Suprapubic skin (tissue), 4 donors: ENCODE measurements around the gene GRIK4. TPM values are rescaled to one million over a fixed set of nuclear protein-coding genes. Genes with fewer than 3 reads are reported as not detected.
A peak's percentile ranks its signal among the peaks of the same experiment; 100 is the strongest.

ENCODE experiments used
- DNase-seq, 2 donors: peaks; one replicate each; pipeline ENCODE4 v3.0.0-alpha.2; 2019; ENCODE audit warnings: low spot score in 2 of 2
- H3K27ac ChIP-seq: fragments of 200-600 bp; sonication (generic); one replicate; pipeline ENCODE4 v1.5.1; 2019
- H3K27me3 ChIP-seq: fragments of 200-600 bp; sonication (generic); one replicate; pipeline ENCODE4 v1.5.1; 2019
- H3K36me3 ChIP-seq: fragments of 200-600 bp; sonication (generic); one replicate; pipeline ENCODE4 v1.5.1; 2019
- H3K4me1 ChIP-seq: fragments of 200-600 bp; sonication (generic); one replicate; pipeline ENCODE4 v1.5.1; 2019
- H3K4me3 ChIP-seq: fragments of 200-600 bp; sonication (generic); one replicate; pipeline ENCODE4 v1.5.1; 2019; ENCODE audit warnings: mild to moderate bottlenecking
- H3K9me3 ChIP-seq: fragments of 200-600 bp; sonication (generic); one replicate; pipeline ENCODE4 v1.5.1; 2019
- EP300 ChIP-seq: sonication (generic); formaldehyde crosslinking; IDR thresholded peaks from one replicate; pipeline ENCODE4 v1.6.1; 2017; ENCODE audit warnings: antibody characterized with exemption
- POLR2A ChIP-seq, 2 donors: fragments of 450-650 bp; IDR thresholded peaks; one replicate each; pipeline ENCODE4 v1.6.1; 2017; ENCODE audit warnings: antibody characterized with exemption in 2 of 2, mild to moderate bottlenecking in 2 of 2, moderate library complexity in 2 of 2
- POLR2AphosphoS5 ChIP-seq, 3 donors: sonication (generic); formaldehyde crosslinking; IDR thresholded peaks; one replicate each; pipeline ENCODE4 v1.6.1; 2017; ENCODE audit warnings: antibody characterized with exemption in 3 of 3
- WGBS: methylation state at CpG from one replicate; pipeline ENCODE4 v1.1.5; 2018; 5-methylcytosine and 5-hydroxymethylcytosine counted together
- total RNA-seq, 4 donors: library from RNA; depleted of rRNA; stranded (reverse); fragments of >200 nt; gene quantifications; one replicate each; pipeline ENCODE4 v1.1.0, GENCODE V29; 2016
- TF ChIP-seq, protein P1 (sequence below), 2 donors: fragments of 200-600 bp in 1 of 2; fragments of 450-650 bp in 1 of 2; sonication (generic) in 1 of 2; IDR thresholded peaks; one replicate each; pipeline ENCODE4 v1.5.1; 2016 to 2019; ENCODE audit warnings: antibody characterized with exemption in 2 of 2, mild to moderate bottlenecking in 1 of 2, moderate library complexity in 1 of 2

Gene GRIK4
- total RNA-seq, 4 donors from 2014 or later = 0.24 TPM; not detected in 3

DNA sequence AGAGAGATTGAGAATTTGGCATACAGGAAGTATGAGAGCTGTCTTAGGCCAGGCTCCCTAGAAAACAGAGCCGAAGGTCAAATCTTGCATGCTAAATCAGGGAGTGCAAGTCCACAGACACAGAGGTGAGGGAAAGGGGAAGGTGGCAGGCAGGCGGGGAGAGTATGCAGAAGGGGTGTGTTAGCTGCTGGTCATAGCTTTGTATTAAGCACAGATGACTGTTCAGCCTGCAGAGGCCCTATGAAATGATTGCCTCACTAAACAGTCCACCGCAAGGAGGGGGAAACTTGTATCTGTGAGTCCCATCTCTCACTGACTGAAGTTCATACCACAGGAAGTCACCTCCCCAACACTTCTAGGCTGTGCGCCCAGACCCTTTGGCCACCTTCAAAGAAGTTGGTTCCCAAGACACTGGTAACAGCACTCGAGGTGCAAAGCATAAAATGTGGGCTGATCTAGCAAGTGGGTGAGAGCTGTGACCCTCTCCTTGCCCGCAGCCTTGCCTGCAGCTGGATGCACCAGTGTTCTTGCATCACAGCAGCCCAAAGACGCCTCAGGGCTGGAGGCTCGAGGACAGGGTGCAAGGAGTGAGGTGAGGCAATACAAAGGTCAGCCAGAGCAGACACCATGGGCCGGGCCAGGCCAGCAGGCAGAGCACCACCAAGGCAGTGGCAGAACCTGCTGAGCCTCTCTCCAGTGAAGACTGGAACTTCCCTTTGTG, 397.1 kb downstream of the GRIK4 start:
- no peak for DNase-seq
- Histone ChIP-seq H3K27ac (no peak overlapping the region), H3K27me3 (peaks cover 21% of the 10 kb centered on the region), H3K4me3 (no peak overlapping the region), H3K4me1 (peaks cover 4% of the 10 kb centered on the region), H3K36me3 (no peaks in the 10 kb centered on the region), H3K9me3 (no peaks in the 10 kb centered on the region)
- 82% methylated on average over 5 of the region's 9 CpGs for WGBS
- TF ChIP-seq, protein P1, sequence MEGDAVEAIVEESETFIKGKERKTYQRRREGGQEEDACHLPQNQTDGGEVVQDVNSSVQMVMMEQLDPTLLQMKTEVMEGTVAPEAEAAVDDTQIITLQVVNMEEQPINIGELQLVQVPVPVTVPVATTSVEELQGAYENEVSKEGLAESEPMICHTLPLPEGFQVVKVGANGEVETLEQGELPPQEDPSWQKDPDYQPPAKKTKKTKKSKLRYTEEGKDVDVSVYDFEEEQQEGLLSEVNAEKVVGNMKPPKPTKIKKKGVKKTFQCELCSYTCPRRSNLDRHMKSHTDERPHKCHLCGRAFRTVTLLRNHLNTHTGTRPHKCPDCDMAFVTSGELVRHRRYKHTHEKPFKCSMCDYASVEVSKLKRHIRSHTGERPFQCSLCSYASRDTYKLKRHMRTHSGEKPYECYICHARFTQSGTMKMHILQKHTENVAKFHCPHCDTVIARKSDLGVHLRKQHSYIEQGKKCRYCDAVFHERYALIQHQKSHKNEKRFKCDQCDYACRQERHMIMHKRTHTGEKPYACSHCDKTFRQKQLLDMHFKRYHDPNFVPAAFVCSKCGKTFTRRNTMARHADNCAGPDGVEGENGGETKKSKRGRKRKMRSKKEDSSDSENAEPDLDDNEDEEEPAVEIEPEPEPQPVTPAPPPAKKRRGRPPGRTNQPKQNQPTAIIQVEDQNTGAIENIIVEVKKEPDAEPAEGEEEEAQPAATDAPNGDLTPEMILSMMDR (IDR thresholded peaks at IDR 0.05) = no peak

DNA sequence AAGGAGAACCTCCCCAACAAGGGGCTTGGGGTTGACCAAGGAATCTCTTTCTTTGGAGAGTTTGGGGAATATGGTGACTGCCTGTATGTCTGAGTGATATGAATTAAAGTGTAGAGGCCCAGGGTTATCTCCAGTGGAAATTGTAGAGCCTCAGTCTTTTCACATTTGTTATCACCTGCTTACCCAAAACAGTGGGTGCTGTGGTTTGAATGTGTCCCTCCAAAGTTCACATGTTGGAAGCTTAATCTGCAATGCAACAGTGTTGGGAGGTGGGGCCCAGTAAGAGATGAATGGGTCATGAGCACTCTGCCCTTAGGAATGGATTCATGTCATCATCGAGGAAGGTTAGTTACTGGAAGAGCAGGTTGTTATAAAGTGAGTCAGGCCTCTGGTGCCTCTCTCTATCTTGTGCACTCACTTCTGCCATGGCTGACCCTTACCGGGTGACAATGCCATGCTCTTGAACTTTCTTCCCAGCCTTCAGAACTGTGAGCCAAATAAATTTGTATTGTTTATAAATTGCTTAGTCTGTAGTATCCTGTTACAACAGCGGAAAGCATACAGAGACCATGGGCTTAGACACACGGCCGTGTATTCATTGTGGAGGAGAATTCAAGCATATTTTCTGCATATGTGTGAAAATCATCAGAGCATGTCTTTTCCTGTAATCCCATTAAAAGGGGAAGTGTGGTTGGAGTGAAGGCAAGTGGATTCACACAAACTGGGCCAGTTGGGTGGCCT, 398.3 kb downstream of the GRIK4 start:
- Histone ChIP-seq H3K36me3 (no peaks in the 10 kb centered on the region), H3K27me3 (peaks cover 16% of the 10 kb centered on the region), H3K4me3 (no peak overlapping the region), H3K4me1 (no peaks in the 10 kb centered on the region), H3K27ac (no peak overlapping the region), H3K9me3 (no peaks in the 10 kb centered on the region)
- DNase-seq = no peak
- WGBS = 83% methylated on average over 5 of the region's 5 CpGs
- TF ChIP-seq POLR2A (IDR thresholded peaks at IDR 0.05) = no peak
- TF ChIP-seq, protein P1 (IDR thresholded peaks at IDR 0.05) = no peak
- TF ChIP-seq EP300 = no peak

DNA sequence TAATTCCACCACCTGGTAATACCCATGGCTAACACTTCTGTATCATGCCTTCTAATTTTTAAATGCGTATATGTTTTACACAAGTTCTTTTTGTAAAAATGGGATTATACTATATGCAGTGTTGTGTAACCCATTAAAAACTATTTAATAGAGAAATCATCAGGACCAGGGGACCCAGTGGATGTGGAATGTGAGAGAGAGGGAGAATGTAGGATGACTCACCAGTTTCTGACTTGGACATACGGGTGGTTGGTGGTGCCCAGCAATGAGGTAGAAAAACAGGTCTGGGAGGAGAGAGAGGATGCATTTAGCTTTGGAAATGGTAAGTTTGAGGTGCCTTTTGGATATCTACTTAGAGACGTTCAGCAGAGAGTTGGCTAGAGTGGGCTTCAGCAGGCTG, 400.4 kb downstream of the GRIK4 start:
- TF ChIP-seq POLR2AphosphoS5 (IDR thresholded peaks at IDR 0.05) (no peak), EP300 (no peak), POLR2A (IDR thresholded peaks at IDR 0.05) (no peak)
- TF ChIP-seq, protein P1 (IDR thresholded peaks at IDR 0.05) = no peak
- Histone ChIP-seq H3K4me3 (no peak overlapping the region), H3K4me1 (no peaks in the 10 kb centered on the region), H3K36me3 (no peaks in the 10 kb centered on the region), H3K27me3 (peaks cover 25% of the 10 kb centered on the region), H3K9me3 (no peaks in the 10 kb centered on the region), H3K27ac (no peak overlapping the region)
- 66% methylated on average over 3 of the region's 3 CpGs for WGBS
- DNase-seq = no peak

DNA sequence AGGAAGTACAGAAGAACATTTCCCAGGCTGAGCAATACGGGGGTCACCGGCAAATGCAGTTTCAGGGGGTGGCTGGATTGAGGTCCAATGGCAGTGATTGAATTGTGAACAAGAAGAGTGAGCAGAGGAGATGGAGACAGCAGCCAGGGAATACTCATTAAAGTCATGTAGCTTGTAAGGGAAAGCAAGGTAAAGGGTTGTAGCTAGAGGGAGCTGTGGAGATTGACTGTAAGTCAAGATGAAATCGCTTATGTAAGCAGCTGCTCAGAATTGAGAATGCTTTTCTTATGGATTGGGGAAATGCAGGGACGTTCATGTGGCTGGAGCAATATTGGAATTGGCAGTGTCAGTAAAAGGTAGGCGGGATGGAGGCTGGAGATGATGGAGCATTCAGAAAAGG, 401.0 kb downstream of the GRIK4 start:
- Histone ChIP-seq H3K36me3 (no peaks in the 10 kb centered on the region), H3K4me3 (no peak overlapping the region), H3K9me3 (no peaks in the 10 kb centered on the region), H3K4me1 (no peaks in the 10 kb centered on the region), H3K27ac (no peak overlapping the region), H3K27me3 (peaks cover 25% of the 10 kb centered on the region)
- 47% methylated on average over 5 of the region's 5 CpGs for WGBS
- TF ChIP-seq, protein P1 (IDR thresholded peaks at IDR 0.05) = peak in 1 of 2 donors; percentile 22
- TF ChIP-seq EP300 (no peak), POLR2A (IDR thresholded peaks at IDR 0.05) (no peak)
- no peak for DNase-seq

DNA sequence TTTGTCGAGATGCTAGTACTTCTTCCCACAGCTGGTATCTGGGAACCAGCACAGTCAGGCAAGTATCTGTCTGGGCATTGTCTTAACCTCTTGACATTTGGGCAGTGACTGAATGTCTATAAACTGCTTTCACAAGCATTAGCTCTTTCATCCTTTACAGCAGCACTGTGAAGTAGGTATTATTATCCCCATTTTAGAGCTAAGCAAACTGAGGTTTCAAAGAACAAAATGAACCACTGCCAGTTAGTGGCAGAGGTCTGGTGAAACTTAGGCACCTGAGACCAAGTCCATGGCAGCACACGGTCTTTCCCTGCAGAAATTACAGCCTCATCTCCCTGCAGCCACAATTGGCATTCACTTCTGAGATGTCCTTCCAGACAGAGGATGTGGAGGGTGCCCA, 401.4 kb downstream of the GRIK4 start:
- DNase-seq = no peak
- no peak for TF ChIP-seq POLR2A (IDR thresholded peaks at IDR 0.05)
- TF ChIP-seq EP300 = no peak
- TF ChIP-seq POLR2AphosphoS5 (IDR thresholded peaks at IDR 0.05) = no peak
- TF ChIP-seq, protein P1 (IDR thresholded peaks at IDR 0.05) = no peak
- H3K4me3 ChIP-seq = no peak overlapping the region
- peaks cover 25% of the 10 kb centered on the region for H3K27me3 ChIP-seq
- H3K36me3 ChIP-seq = no peaks in the 10 kb centered on the region
- H3K9me3 ChIP-seq = no peaks in the 10 kb centered on the region
- no peak overlapping the region for H3K27ac ChIP-seq
- WGBS = 86% methylated on average over 2 of the region's 2 CpGs
- no peaks in the 10 kb centered on the region for H3K4me1 ChIP-seq
